ENCODE results near the gene PRR19.

GRCh38 chr19:42290523-42291434, 11.2 kb upstream of the PRR19 start:
- TF ChIP-seq POLR2A (IDR thresholded peaks at IDR 0.05; ENCODE audit: low read length): no peak
- TF ChIP-seq GATA1 (IDR thresholded peaks at IDR 0.05; ENCODE audit: low read depth, low read length): no peak
